ENCODE data around the gene NAPB. TPM values are rescaled to one million over a fixed set of nuclear protein-coding genes. Genes with fewer than 3 reads are reported as not detected.
A peak's percentile ranks its signal among the peaks of the same experiment; 100 is the strongest.
"Not testable (repeated sequence)": the region's sequence is repeated elsewhere in the genome, so short reads cannot be mapped to it uniquely, and the experiment has no call there.

NAPB gene
- 10 to 100 TPM; 10.9 to 16.1 (median 13.6) TPM for total RNA-seq

DNA sequence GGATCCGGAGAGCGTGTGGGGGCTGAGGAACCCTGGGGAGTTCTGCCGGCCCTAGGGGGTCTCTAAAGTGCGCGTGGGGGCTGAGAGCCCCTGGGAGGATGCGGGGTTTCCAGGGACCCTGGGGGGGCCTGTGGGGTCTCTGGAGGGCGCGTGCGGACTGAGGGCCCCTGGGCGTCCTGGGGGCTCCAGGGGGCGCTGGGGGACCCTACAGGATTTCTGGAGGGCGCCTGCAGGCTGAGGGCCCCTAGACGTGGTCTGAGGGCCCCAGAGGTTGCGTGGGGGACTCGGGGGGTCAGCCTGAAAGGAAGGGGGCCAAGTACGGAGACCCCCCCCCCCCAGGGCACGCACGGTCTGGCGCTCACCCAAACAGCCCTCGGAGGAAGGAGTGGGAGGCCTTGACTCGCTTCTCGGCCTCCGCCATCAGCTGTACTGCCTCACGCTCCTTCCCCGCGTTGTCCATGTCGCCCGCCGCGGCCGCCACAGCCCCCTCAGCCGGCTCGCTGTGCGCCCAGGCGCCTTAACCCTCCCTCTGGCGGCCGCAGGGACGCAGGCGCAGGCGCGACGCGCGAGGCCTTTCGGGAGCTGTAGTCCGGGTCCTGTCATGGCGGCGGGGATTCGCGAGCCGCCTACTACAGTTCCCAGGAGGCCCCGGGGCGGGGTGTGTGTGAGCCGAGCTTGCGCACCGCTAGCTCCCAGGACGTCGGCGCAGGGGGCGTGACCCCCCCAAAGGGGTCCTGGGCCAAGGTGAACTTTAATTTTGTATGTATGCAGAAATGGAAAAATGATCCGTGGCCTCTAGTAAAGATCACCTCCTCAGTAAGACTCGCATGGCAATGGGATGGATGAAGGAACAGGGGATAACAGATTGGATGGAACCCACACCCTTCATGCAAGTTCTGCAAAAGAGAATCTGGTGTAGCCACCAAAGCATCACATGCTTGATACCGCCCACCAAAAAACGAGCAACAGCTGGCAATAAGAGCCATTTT lies at the start of gene NAPB:
Gene NAPB, minus strand, starts transcription at position 546 of the 989 bp plus-strand sequence. Its CDS starts 86 bp downstream, at position 460.
- H3K27ac ChIP-seq, result peak within 1 kb of the TSS; percentile 74 to 96 (median 86)
- no peaks in the 10 kb centered on the region for H3K27me3 ChIP-seq
- H3K36me3 ChIP-seq, result no peaks in the 10 kb centered on the region
- peak; percentile 87 to 89 for DNase-seq (ENCODE audit: low spot score in 2 of 2)
- peak within 1 kb of the TSS; percentile 52 to 96 (median 81) for H3K4me3 ChIP-seq
- peaks cover 0 to 41% (median 8%) of the 10 kb centered on the region in 4 donors for H3K4me1 ChIP-seq
- H3K9me3 ChIP-seq, result no peaks in the 10 kb centered on the region
- 0 to 1% methylated on average over 28 to 33 of the region's 64 CpGs for WGBS, 2 donors
- TF ChIP-seq EP300 (IDR thresholded peaks at IDR 0.05) (peak; percentile 87 to 95), POLR2A (IDR thresholded peaks at IDR 0.05) (peak; percentile 73 to 90)
- TF ChIP-seq, protein P1, sequence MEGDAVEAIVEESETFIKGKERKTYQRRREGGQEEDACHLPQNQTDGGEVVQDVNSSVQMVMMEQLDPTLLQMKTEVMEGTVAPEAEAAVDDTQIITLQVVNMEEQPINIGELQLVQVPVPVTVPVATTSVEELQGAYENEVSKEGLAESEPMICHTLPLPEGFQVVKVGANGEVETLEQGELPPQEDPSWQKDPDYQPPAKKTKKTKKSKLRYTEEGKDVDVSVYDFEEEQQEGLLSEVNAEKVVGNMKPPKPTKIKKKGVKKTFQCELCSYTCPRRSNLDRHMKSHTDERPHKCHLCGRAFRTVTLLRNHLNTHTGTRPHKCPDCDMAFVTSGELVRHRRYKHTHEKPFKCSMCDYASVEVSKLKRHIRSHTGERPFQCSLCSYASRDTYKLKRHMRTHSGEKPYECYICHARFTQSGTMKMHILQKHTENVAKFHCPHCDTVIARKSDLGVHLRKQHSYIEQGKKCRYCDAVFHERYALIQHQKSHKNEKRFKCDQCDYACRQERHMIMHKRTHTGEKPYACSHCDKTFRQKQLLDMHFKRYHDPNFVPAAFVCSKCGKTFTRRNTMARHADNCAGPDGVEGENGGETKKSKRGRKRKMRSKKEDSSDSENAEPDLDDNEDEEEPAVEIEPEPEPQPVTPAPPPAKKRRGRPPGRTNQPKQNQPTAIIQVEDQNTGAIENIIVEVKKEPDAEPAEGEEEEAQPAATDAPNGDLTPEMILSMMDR (IDR thresholded peaks at IDR 0.05), result peak; percentile 43 to 95 (median 74)

DNA sequence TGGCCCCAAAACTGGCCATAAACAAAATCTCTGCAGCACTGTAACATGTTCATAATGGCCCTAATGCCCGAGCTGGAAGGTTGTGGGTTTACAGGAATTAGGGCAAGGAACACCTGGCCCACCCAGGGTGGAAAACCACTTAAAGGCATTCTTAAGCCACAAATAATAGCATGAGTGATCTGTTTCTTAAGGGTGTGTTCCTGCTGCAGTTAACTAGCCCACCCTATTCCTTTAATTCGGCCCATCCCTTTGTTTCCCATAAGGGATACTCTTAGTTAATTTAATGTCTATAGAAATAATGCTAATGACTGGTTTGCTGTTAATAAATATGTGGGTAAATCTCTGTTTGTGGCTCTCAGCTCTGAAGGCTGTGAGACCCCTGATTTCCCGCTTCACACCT lies 45.7 kb upstream of the NAPB start:
- not testable (repeated sequence) for DNase-seq (ENCODE audit: low spot score in 2 of 2); H3K36me3 ChIP-seq; H3K4me1 ChIP-seq; H3K27me3 ChIP-seq; H3K27ac ChIP-seq; H3K4me3 ChIP-seq
- 79 to 86% methylated on average over 3 of the region's 3 CpGs for WGBS, 2 donors
- peaks cover 0 to 20% (median 0%) of the 10 kb centered on the region in 4 donors for H3K9me3 ChIP-seq

DNA sequence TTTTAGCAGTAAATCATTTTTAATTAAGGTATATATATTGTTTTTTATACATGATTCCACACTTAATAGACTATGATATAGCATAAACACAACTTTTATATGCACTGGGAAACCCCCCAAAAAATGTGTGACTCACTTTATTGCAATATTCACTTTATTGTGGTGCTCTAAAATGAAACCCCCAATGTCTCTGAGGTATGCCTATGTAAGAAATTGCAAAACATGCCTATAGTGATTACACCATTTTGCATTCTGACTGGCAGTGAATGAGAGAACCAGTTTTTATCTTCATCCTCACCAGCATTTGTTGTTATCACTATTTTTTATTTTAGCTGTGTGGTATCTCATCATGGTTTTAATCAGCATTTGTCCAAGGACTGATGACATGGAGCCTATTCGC lies 39.9 kb upstream of the NAPB start:
- H3K4me3 ChIP-seq, result no peak overlapping the region
- no peaks in the 10 kb centered on the region for H3K36me3 ChIP-seq
- no peak overlapping the region for H3K27ac ChIP-seq
- DNase-seq (ENCODE audit: low spot score in 2 of 2), result no peak
- 2 to 93% methylated on average over 1 of the region's 1 CpG for WGBS, 2 donors
- peaks cover 0 to 4% (median 0%) of the 10 kb centered on the region in 4 donors for H3K9me3 ChIP-seq
- no peaks in the 10 kb centered on the region for H3K27me3 ChIP-seq
- TF ChIP-seq EP300 (IDR thresholded peaks at IDR 0.05), result no peak
- TF ChIP-seq, protein P1 (IDR thresholded peaks at IDR 0.05), result no peak
- no peaks in the 10 kb centered on the region for H3K4me1 ChIP-seq

DNA sequence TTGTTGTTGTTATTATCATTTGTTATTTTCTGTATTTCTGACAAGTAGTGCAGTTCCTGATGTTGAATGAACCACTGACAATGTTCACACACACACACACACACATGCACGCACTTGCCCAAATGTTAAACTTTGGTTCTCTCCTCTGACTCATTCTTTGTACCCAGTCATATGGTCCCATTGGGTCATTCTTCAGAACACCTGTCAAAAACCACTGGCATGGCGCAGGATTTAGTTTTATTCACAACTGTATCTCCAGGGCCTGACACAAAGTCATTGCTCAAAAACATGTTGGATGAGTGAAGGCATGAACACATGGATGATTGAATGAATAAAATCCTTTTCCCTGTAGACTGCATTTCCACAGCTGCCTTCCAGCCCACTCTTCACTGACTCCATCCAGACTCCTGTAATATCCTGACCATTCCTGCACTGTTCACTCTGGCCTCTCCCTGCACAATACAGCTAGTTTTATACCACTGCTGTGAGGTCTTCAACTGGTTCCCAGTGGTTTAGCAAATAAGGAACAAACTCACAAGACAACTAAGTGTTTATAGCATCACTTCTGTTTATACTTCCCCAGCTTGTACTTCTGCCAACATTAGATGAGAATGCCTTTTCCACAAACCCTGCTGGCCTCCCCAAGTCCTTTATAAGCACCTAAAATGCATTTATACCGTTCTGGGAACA lies 38.3 kb upstream of the NAPB start:
- Histone ChIP-seq H3K4me1 (no peaks in the 10 kb centered on the region), H3K27ac (no peak overlapping the region), H3K9me3 (peaks cover 0 to 3% (median 0%) of the 10 kb centered on the region in 4 donors), H3K4me3 (no peak overlapping the region), H3K36me3 (no peaks in the 10 kb centered on the region), H3K27me3 (no peaks in the 10 kb centered on the region)
- TF ChIP-seq POLR2A (IDR thresholded peaks at IDR 0.05) (no peak), EP300 (IDR thresholded peaks at IDR 0.05) (no peak)
- TF ChIP-seq, protein P1 (IDR thresholded peaks at IDR 0.05), result no peak
- 62 to 67% methylated on average over 3 of the region's 3 CpGs for WGBS, 2 donors
- DNase-seq (ENCODE audit: low spot score in 2 of 2), result no peak

DNA sequence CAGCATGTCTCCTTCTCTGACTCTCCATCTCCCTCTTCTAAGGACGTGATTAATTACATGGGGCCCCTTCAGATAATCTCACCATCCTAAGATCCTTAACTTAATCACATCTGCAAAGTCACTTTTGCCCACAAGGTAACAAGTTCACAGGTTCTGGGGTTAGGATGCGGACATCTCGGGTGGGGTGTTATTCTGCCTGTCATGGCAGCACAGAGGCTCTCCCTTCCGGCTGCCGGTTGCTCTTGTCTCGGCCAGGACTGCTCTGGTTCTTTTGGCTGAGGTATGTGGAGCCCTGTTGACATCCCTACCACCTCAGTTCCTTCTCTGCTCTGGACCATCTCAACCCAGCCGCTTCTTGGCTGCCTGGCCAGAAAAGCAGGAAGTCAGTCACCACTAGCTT lies 35.6 kb upstream of the NAPB start:
- DNase-seq (ENCODE audit: low spot score in 2 of 2), result no peak
- no peak overlapping the region for H3K4me3 ChIP-seq
- H3K9me3 ChIP-seq, result peaks cover 0 to 3% (median 0%) of the 10 kb centered on the region in 4 donors
- no peak overlapping the region for H3K27ac ChIP-seq
- H3K4me1 ChIP-seq, result no peaks in the 10 kb centered on the region
- H3K27me3 ChIP-seq, result no peaks in the 10 kb centered on the region
- WGBS, 2 donors, result 89 to 93% methylated on average over 7 of the region's 7 CpGs
- H3K36me3 ChIP-seq, result no peaks in the 10 kb centered on the region
- TF ChIP-seq, protein P1 (IDR thresholded peaks at IDR 0.05), result no peak
